GM19043 (cell line): ENCODE results near the gene HMGXB3.

Experiments
- ATAC-seq: cut with Tn5 transposase; IDR thresholded peaks from one replicate; pipeline ENCODE4 v1.9.1; 2021; ENCODE audit warnings: low read depth; ENCODE audit not compliant: unreplicated experiment

HMGXB3 gene

DNA sequence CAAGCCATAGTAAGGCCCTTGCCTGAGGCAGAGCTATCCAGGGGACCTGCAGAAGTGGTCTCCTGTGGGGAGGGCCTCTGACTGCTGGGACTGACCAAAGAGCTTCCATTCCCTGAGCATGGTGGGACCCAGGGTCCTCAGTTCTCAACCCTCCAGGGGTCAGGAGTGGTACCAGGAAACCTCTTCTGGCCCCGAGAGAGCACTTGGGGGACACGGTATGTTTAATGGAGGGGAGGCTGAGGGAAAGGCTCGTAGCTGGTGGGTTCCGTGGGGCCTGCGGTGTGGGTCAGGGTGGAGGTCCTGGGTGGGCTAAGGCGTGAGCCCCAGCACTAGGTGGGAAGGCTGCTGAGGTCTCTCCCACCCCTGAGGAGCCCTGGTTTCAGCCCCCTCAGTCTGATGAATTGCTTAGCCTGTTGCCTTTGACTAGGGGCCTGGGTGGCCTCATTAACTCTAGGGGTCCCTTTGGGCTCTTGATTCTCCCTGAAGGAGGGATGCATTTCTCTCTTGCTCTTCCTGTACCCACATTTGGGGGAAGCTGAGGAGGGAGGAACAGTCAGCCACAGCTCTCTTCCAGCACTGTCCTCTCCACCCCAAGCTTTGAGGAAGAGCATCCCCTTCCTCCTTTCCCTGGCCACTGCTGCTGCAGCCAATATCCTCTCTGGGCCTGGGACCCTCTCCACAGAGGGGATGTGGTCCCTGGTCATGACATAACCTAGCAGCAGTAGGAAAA lies 51.9 kb downstream of the HMGXB3 start:
- ATAC-seq: no peak

DNA sequence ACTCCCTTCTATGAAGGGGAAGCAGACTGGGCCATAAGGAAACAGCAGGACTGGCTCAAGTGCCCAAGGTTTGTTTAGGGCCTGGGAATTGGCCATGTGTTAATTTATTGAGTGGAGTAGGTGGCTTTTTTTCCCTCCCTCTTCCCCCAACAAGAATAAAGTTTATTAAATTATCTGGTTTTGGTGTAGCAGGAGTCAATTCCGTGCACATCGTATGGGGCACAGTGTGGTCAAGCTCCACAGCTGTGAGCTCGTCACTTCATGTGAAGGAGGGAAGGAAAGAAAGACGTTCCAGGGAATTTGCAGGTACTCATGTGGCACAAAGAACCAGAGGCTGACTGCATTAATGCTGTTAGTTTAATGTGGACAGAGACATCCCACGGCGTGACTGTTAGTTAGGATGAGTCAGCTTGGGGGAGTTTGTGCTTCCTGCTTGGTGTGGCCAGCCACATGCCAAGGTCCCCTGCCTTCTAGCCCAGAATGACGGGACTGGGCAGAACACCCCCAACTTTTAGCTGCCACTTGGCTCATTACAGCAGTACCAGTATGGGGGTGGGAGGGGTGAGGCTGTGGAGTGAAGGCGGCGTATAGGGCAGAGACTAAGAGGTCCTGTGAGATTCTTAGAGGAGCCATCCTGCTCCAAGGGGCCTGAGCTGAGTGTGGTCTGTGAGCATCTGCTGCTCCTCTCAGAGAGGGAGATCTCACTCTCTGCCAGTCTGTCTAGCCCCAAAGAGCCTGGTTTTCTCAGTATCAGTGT lies 52.6 kb downstream of the HMGXB3 start:
- no peak for ATAC-seq

DNA sequence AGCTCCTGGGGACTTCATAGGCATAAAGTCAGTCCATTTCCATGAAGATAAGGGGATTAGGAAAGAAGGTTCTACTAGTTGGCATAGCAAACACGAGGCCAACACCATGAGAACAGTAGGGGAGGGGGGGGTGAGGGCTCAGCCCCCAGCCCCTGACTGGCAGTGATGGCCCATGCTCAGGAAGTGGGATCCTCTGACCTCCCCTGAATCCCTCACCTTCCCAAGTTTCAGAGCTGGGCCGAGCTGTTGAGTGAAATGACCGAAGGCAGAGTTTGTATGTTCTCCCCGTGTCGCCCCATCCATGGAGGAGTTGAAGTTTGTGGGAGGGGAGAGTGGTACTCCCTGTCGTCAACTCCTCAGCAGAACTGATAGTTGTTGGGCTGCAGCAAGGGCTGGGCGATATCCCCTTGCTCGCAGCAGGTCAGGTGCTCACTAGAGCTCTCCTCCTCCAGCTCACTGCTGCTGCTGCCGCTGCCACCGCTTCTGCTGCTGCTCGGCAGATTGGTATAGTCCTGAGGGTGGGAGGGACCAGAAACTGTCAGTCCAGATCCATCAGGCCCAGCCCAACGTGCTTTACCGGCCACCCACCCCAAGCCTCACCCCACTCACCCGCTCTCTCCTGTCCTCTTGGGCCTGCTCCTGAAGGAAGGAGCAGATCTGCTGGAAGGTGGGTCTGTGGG lies 53.3 kb downstream of the HMGXB3 start:
- no peak for ATAC-seq

DNA sequence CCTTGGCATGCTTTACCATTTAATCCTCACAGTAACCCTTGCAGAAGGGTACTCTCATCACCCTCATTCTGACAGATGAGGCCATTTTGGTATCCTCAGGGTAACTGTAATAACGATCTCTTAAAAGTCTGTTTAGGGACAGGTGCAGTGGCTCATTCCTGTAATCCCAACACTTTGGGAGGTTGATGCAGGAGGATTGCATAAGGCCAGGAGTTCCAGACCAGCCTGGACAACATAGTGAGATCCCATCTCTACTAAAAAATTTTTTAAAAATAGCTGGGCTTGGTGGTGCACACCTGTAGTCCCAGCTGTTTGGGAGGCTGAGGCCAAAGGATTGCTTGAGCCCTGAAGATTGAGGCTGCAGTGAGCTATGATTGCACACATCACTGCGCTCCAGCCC lies 54.0 kb downstream of the HMGXB3 start:
- ATAC-seq: no peak

DNA sequence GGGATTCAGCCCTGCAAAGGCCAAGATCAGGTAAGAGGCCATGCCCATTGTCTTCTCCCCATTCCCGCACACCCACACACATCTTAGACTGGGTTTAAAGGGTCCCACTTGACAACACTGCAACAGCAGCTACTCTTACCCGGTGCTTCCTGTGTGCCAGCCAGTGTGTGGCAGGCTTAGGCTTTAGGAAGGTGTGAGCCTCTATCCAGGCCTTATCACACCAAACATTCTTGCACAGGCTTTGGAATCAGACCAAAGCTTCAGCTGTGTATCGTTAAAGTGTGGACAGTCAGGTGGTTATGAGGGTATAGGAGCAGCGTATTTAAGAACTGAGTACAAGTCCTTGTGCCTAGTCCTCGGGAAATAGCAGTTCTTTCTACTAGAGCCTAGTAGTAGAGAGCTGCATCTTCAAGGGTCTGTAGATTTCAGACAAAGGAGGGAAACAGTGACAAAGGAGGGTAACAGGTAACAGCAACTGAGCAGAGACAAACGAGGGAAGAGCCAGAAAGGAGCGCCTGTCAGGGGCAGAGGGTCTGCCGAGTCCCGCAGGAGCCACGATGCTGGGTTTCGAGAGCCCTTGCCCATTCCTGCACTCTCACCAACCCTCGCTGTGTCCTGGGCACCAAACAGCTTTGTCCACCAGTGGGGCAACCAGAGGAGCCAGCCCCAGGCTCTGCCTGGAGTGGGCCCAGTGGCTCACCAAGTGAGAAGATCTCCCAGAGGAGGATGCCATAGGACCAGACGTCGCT lies 55.0 kb downstream of the HMGXB3 start:
- ATAC-seq: no peak

DNA sequence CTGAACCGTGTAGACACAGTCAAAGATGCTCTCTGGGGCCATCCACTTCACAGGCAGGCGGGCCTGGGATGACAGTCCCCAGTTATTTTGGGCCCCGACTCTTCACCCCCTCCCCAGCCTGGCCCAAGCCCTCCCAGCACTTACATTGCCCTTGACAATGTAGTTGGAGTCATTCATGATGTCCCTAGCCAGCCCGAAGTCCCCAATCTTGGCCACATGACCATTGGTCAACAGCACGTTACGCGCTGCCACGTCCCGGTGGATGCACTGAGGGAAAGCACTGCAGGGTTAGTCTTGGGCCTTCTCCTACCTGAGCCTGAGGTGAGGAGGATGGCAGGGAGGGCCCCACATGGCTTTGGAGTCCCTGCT lies 55.5 kb downstream of the HMGXB3 start:
- no peak for ATAC-seq

DNA sequence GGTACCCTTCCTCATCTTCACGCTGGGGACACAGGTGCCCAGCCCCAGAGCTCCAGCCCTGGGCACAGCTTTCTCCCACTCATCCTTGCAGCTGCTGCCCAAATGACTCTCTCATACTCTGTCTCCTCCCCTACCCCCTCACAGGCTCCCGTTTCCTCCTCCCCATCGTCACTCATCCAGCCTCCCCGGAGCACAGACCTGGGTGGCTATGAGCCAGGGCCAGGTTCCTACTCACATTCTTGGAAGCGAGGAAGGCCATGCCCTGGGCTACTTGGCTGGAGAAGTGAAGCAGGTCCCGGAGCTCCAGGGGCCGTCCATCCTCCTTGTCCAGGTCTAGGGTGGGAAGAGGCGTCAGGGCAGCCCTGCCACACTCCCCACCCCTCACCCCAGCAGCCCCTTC lies 56.5 kb downstream of the HMGXB3 start:
- ATAC-seq: no peak

DNA sequence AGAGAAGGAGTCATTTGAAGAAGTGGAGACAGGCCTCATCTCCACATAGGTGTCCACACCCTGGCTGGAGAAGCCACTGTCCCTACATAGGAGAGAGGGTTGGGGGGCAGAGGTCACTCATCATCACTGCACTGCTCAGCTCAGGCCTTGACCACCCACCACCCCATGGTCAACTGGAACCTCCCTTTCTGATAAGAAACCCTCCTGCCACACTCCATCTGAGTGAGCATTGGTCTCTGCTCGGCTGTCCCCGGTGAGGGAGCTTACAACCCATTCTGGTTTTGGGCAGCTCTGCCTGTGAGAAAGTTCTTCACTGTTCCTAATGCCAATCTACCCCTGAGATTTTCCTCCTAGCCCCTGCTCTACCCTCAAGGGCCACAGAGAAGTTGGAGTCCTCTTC lies 57.0 kb downstream of the HMGXB3 start:
- no peak for ATAC-seq

DNA sequence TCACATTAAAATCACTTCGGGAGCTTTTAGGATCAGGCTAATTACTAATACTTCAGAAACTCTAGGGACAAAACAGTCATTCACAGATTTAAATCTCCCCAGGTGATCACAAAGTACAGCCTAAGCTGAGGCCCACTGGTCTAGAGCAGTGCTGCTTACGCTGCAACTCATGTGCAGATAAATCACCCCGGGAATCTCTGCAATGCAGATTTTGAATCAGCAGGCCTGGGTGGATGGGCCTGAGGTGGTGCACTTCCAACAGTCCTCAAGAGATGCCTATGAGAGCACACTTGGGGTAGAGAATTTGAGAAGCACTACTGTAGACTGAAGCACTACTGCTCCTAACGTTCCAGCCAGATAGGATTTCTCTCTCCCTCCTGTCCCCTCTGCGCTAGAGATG lies 57.5 kb downstream of the HMGXB3 start:
- ATAC-seq: no peak

DNA sequence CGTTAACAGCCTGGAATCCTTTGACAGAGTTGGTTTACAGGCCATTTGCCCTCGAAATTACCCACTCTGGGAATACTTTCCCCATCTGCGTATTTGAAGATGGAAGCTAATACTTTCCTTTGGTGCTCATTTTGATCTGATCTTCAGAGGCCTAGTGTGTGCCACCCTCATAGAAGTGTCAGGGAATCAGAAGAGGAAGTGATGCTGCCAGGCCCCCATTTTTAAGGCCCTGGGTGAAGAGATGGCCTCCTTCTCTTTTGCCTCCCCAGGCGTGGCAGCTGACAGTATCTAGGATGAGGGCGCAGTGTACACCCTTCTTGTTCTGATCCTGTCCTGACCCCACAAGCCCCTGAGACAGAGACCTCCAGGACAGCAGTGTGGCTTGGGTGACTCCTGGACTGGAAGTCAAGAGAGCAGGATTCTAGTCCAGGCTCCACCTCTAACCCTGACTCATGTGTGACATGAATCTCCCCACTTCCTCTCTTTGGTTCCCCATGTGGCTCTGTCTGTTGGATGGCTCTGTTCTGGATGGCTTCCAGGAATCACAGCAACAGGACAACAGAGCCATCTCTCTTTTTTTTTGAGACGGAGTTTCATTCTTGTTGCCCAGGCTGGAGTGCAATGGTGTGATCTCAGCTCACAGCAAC lies 58.1 kb downstream of the HMGXB3 start:
- no peak for ATAC-seq

DNA sequence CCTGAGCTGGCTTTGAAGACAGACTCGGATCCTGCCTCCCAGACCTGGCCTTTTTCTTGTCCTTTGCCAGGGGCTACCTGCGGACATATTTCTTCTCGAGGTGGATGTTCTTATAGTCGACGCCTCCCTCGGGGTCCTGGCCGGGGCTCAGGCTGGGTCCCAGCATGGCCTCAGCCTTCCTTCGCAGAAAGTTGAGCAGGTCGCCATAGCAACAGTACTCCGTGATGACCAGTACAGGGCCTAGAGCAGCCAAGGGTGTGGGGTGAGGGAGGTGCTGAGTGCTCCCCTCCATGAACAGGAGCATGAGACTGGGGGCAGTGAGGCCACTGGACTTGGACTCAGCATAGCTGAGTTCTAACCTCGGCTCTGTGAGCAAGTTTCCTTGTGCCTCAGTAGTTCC lies 59.1 kb downstream of the HMGXB3 start:
- ATAC-seq: no peak

DNA sequence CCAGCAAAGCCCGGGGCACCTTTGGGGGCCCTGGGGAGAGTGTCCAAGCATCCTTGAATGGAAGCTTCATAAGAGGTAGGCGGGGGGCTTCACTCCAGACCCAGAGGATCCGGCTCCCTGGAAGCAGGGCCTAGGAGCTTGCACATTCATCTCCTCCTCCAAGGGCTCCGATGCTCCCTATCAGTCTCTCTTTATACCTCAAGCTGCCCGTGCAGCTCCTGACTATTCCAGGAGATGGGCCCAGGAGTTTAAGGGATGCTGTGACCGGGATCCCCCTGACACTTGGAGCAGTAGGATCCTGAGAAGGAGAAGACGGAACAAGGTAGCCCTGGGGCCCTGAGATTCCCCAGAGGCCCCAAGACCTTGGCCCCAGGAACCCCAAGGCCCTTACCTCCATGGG lies 59.9 kb downstream of the HMGXB3 start:
- no peak for ATAC-seq

DNA sequence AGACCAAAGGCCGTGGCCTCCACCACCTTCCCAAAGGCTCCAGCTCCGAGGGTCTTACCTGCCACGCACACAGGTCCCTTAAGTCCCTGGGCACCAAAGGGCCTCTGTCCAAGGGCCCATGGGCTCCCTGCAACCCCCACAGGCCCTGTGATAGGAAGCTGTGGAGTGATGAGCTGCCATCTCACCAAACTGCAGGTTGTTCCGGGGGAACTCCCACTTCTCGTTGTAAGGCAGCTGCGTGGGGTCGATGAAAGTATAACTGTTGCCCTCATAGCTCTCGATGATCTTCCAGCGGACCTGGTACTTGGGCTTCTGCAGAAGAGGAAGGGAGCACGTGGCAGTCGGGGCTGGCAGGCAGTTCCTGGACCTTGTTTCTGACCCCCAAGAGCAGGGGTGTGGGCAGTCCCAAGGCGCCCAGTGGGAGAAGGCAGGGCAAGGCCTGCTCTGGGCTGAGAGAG lies 61.0 kb downstream of the HMGXB3 start:
- no peak for ATAC-seq

DNA sequence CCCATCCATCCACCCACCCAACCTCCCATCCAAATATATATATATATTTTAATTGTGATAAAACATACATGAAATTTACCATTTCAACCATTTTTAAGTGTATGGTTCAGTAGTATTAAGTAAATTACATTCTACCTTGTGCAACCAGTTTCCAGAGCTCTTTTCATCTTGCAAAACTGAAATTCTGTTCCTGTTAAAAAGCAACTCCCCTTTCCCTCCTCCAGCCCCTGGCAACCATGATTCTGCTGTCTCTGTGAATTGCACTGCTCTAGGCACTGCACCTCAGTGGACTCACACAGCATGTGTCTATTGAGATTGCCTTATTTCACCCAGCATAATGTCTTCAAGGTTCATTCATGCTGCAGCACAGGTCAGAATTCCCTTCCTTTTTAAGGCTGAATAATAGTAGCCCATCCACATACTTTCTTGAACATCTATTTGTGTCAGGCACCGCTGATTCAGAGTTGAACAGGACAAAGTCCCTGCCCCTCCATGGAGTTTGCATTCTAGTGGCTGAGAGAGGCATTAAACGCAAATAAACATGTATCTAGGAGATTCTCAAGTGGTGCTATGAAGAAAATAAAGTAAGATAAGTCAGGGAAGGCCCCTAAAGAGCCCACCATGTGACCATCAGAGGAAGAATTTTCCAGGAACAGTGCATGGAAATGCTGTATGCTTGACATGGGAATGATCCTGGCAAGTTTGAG lies 61.8 kb downstream of the HMGXB3 start:
- no peak for ATAC-seq

DNA sequence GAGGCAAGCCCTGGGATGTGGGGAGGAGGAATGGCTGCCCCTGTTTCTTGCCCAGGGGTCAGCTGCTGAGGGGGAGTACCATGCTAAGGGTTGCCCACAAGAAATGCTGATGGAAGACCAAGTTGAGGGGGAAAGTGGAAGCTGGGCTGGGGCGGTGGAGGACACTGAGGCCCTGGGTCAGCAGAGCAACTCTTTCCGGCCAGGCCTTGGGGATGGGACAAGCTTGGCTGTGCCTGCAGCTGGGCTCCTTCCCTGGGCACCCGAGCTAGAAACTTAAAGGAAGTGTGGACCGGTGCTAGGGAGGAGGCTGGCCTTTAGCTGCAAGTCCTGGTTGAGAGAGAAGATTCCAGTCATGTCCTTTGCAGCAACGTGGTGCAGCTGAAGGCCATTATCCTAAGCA lies 63.1 kb downstream of the HMGXB3 start:
- ATAC-seq: no peak

DNA sequence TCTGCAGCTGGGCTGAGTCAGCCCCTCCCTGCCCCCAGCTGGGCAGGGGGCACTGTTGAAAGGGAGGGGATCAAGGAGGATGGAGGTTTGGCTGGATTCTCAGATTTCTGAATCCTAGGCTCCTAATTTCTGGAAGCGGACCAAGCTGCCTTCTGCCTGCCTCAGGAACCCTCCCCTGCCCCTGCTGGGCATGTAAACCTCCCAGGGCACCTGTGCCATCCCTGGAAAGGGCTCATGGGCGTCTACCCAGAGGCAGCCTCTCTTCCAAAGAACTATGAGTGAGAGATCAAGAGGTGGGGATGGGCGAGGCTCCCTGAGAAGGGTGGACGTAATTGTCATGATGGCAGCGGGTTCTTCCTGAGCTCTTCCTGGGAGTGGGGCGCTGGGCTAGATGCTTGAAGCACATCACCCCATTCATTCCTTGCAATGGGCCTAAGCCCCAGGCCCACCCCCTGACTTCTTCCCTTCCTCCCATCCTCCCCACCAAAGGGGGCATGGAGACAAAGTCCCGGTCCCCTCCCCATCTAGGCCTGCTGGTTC lies 64.2 kb downstream of the HMGXB3 start:
- no peak for ATAC-seq

DNA sequence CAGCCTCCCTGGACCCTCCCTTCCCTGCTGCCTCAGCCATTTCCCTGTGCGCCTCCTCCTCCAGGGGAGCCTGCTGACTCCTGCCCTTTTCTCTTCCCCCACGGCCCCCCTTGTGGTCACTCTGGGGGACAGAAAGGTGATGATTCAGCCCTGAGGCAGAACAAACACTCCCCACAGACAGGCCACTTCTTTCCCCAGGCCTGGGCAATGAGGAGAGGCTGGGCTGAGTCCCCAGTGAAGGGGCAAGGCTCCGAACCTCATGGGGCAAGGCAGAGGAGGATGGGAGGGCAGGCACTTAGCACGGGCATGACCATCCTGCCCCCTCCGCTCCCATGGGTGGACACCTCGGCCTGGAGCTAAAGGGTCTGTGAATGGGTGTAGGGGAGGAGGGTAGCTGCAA lies 64.8 kb downstream of the HMGXB3 start:
- no peak for ATAC-seq

DNA sequence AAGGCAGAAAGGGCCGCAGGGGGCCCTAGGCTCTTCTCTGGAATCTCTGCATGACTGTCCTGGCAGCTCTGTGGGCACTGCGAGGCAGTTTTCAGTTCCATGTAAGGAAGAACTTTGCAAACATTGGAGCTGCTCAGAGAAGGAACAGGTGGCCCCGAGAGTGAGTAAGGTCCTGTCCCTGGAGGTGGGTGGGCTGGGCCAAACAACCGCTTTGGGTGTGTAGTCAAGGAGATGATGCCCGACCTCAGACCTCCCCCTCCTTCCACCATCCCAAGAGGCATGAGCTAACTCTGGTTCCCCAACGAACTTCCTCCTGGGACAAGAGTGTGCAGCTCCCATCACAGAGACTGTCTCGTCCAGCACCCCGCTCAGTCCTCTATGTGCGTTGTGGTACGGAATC lies 65.3 kb downstream of the HMGXB3 start:
- ATAC-seq: no peak

DNA sequence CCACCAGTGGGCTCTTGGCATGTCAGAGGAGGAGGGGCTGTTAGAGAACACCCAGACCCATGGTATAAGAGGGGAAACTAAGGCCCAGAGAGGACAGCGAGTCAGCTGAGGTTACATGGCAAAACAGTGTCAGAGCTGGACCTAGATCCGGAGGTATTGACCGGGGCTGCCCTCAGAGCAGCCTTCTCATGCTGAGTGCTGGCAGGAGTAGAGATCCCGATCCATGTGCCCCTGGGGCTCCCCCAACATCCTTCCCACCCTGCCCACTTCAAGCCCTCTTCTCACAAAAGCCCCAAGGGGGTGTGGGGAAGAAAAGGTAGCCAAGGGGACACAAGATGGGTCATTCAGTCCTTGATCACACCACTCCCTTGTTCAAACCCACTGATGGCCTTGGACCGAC lies 65.9 kb downstream of the HMGXB3 start:
- no peak for ATAC-seq
